Colonic mucosa (tissue), 4 donors: ENCODE measurements around the gene DDX39A. TPM values are rescaled to one million over a fixed set of nuclear protein-coding genes. Genes with fewer than 3 reads are reported as not detected.

Experiments
- DNase-seq: peaks from one replicate; pipeline ENCODE4 v3.0.0-alpha.2; 2020
- H3K27ac ChIP-seq: fragments of 200-600 bp; one replicate; pipeline ENCODE4 v1.8.0; 2021
- H3K27me3 ChIP-seq: fragments of 200-600 bp; one replicate; pipeline ENCODE4 v1.8.0; 2021
- H3K36me3 ChIP-seq: fragments of 200-600 bp; one replicate; pipeline ENCODE4 v1.8.0; 2021
- H3K4me1 ChIP-seq: fragments of 200-600 bp; one replicate; pipeline ENCODE4 v1.8.0; 2021; ENCODE audit warnings: mild to moderate bottlenecking
- H3K4me3 ChIP-seq: fragments of 200-600 bp; one replicate; pipeline ENCODE4 v1.8.0; 2021
- H3K9ac ChIP-seq, 2 donors: one replicate each; pipeline ENCODE4 v1.7.0; 2013; ENCODE audit warnings: control low read depth in 2 of 2, low read depth in 2 of 2, low read length in 2 of 2
- H3K9me3 ChIP-seq: fragments of 200-600 bp; one replicate; pipeline ENCODE4 v1.8.0; 2021
- CTCF ChIP-seq: fragments of 200-600 bp; IDR thresholded peaks from one replicate; pipeline ENCODE4 v1.8.0; 2022; ENCODE audit warnings: antibody characterized with exemption, mild to moderate bottlenecking
- intact Hi-C: fragments of 100-400 bp; cut with DNase I; formaldehyde crosslinking; loops from one replicate; pipeline ENCODE4 v1.14.1; 2022
- total RNA-seq, 2 donors: library from RNA; stranded (reverse); fragmentation: NEBNext Ultra II Directional in 1 of 2; extraction: Animal tissue kit (Norgen Biotek cat#: 25700) in 1 of 2; gene quantifications; one replicate each; pipeline ENCODE4 v1.2.1, GENCODE V29; 2021
- donor health status: healthy.
- donor health status: DM: no; HTN: no; CAD: no.
- donor health status: DM: no; HTN: no; CAD: no.

The DDX39A gene
- total RNA-seq, 2 donors from 2014 or later, result 55.2 to 160 TPM

GRCh38 chr19:14394167-14394566 lies 25.0 kb downstream of the DDX39A start:
- no peaks in the 10 kb centered on the region for H3K27me3 ChIP-seq
- H3K9me3 ChIP-seq, result no peaks in the 10 kb centered on the region
- H3K36me3 ChIP-seq, result peaks cover 23% of the 10 kb centered on the region
- H3K27ac ChIP-seq, result no peak overlapping the region
- intact Hi-C loops, result no loop called here
- TF ChIP-seq CTCF, result no peak
- no peak for DNase-seq
- no peaks in the 10 kb centered on the region for H3K4me1 ChIP-seq
- H3K4me3 ChIP-seq, result no peak overlapping the region
- no peak overlapping the region for H3K9ac ChIP-seq

- Histone ChIP-seq H3K4me3 (no peak overlapping the region), H3K9me3 (no peaks in the 10 kb centered on the region), H3K27me3 (no peaks in the 10 kb centered on the region), H3K4me1 (no peaks in the 10 kb centered on the region), H3K9ac (no peak overlapping the region), H3K27ac (no peak overlapping the region), H3K36me3 (peaks cover 23% of the 10 kb centered on the region)
- no peak for TF ChIP-seq CTCF
- DNase-seq, result no peak
- intact Hi-C loops, result no loop called here
Observed at GRCh38 chr19:14393329-14393728, 25.8 kb downstream of the DDX39A start.

- H3K4me3 ChIP-seq, result no peak overlapping the region
- H3K27me3 ChIP-seq, result no peaks in the 10 kb centered on the region
- no peak for TF ChIP-seq CTCF
- no peak for DNase-seq
- H3K4me1 ChIP-seq, result no peaks in the 10 kb centered on the region
- H3K9me3 ChIP-seq, result no peaks in the 10 kb centered on the region
- H3K36me3 ChIP-seq, result peaks cover 23% of the 10 kb centered on the region
- no peak overlapping the region for H3K27ac ChIP-seq
- H3K9ac ChIP-seq, result no peak overlapping the region
- intact Hi-C loops, result no loop called here
Observed at GRCh38 chr19:14391156-14391821, 27.9 kb downstream of the DDX39A start.

GRCh38 chr19:14390548-14390947 lies 28.6 kb downstream of the DDX39A start:
- H3K36me3 ChIP-seq, result peaks cover 18% of the 10 kb centered on the region
- no peak overlapping the region for H3K27ac ChIP-seq
- H3K9ac ChIP-seq, result no peak overlapping the region
- no peaks in the 10 kb centered on the region for H3K27me3 ChIP-seq
- no peaks in the 10 kb centered on the region for H3K4me1 ChIP-seq
- no peak for TF ChIP-seq CTCF
- DNase-seq, result no peak
- intact Hi-C loops, result no loop called here
- no peaks in the 10 kb centered on the region for H3K9me3 ChIP-seq
- H3K4me3 ChIP-seq, result no peak overlapping the region

- intact Hi-C loops, result no loop called here
- no peaks in the 10 kb centered on the region for H3K36me3 ChIP-seq
- no peak for DNase-seq
- peak overlapping the region; percentile 92 for H3K27ac ChIP-seq
- H3K9me3 ChIP-seq, result no peaks in the 10 kb centered on the region
- peaks cover 7% of the 10 kb centered on the region for H3K4me1 ChIP-seq
- H3K27me3 ChIP-seq, result no peaks in the 10 kb centered on the region
- peak overlapping the region in 1 of 2 donors; percentile 3 for H3K9ac ChIP-seq
- H3K4me3 ChIP-seq, result no peak overlapping the region
- TF ChIP-seq CTCF, result no peak
Observed at GRCh38 chr19:14385492-14385891, 33.6 kb downstream of the DDX39A start.
